Central memory CD4-positive, alpha-beta T cell (primary cell): Measurements from ENCODE around the gene CFAP107.
"Not testable (repeated sequence)": the region's sequence is repeated elsewhere in the genome, so short reads cannot be mapped to it uniquely, and the experiment has no call there.

Experiments used
- DNase-seq: peaks from one replicate; pipeline ENCODE4 v3.0.0; 2022

CFAP107 gene

DNA sequence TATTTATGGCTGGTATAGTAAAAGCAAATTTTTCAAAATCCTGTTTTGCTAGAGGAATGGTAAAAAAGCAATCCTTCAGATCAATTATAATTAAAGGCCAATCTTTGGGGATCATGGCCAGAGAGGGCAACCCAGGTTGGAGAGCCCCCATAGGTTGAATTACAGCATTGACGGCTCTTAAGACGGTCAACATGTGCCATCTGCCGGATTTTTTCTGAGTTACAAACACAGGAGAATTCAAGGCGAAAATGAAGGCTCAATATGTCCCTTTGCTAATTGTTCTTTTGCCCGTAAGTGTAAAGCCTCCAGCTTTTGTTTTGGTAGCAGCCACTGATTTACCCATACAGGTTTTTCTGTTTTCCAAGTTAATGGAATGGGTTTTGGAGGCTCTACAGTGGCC is 35.5 kb downstream of the CFAP107 start:
- not testable (repeated sequence) for DNase-seq

DNA sequence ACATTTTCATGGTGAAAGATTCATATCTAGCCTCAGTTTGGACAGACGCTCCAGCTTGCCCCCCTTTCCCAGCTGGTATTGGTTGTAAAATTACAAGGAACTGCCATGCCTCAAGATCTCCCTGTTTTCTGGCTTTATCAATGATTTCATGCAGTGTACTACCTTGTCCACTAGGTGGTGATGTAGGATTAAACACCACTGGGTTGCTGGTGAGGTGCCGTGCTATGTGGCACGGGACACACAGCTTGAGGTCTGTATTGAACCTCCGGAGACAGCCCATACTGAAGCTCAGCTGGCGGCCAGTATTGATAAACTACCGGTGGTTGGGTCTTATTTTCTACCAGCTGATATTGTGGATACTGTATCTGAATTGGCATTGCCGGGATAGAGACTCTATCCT is 37.8 kb downstream of the CFAP107 start:
- not testable (repeated sequence) for DNase-seq

DNA sequence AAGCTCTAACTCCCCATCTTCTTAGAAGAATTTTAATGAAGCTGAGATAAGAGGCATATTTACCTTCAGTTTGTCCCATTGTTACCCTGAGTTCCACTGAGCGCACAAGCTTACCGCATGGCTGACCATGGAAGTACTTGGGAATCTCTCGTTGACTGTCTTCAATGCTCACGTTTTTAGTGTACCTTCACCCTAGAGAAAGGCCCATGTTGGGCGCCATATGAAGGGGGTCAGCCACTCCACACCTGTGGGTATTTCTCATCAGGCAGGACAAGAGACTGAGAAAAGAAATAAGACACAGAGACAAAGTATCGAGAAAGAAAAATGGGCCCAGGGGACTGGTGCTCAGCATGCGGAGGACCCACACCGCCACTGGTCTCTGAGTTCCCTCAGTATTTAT is 38.7 kb downstream of the CFAP107 start:
- not testable (repeated sequence) for DNase-seq

DNA sequence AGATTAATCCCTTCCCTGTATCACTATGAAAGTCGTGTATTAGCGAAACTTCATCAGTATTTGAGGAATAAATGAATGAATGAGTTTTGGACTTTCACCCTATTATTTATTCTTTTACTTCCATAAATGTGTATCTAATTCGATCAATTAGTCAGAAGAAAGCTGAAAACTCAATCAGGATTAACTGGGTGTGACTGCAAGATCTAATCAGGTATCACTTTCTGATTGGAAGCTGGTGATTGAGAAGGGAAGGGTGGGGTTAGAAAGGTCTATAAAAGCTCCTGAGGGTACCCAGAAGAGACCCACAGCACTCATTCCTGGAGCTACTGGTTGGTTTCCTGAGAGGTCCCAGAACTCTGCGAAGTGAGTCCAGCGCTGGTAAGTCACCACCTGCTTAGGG is 45.1 kb downstream of the CFAP107 start, which contains the start of gene PRAMEF1:
Gene PRAMEF1 (plus strand): TSS at position 301 of the 400 bp plus-strand sequence. CDS start 1,831 bp downstream, outside the sequence.
- not testable (repeated sequence) for DNase-seq

DNA sequence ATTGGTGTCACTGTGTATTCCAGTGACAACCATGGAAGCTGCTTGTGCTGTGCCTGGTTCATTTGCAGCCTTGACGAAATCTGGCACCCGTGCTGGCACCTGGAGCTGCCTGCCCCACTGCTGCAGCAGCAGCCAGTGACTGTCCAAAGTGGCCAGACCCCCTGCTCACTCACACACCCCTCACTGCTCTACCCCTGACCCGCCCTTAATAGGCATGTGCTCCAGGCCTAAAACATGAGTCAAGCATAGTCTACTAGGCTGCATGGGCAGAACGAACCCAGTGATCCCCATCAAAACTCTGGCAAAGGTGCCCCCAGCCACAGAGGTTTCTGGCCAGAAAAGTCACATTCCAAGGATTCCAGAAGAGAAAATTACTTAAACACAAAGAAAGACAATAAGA is 52.9 kb downstream of the CFAP107 start:
- no peak for DNase-seq

DNA sequence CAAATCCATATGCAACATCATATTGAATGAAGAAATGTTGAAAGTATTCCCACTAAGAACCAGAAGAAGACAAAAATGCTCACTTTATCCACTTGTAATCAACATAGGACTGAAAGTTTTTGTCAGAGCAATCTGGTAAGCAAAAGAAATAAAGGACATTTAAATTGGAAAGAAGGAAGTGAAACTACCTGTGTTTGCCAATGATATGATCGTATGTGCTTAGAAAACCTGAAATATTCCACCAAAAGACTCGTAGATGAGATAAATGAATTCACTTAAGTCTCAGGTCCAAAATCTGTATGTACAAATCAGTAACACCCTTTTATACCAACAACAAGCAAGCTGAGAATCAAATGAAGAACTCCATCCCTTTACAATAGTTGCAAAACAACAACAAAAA is 53.7 kb downstream of the CFAP107 start:
- no peak for DNase-seq

DNA sequence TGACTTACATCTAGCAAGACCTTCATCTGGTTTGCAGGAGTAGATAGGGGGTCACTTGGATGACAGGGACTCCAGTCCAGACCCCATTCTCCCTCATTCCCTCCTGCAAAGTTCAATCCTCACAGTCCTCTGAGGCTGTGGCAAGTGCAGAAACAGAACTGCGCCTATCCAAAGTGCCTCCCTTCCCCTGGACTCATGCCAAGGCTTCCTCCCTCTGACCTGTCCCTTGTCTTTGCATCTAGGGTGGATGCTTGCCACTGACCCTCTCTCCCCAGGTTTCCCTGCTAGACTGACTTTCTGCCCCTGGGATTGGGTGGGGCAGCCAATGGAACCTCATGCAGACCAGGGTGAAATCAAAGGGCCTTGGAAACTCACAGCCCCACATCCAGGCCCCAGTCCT is 63.9 kb downstream of the CFAP107 start:
- no peak for DNase-seq

DNA sequence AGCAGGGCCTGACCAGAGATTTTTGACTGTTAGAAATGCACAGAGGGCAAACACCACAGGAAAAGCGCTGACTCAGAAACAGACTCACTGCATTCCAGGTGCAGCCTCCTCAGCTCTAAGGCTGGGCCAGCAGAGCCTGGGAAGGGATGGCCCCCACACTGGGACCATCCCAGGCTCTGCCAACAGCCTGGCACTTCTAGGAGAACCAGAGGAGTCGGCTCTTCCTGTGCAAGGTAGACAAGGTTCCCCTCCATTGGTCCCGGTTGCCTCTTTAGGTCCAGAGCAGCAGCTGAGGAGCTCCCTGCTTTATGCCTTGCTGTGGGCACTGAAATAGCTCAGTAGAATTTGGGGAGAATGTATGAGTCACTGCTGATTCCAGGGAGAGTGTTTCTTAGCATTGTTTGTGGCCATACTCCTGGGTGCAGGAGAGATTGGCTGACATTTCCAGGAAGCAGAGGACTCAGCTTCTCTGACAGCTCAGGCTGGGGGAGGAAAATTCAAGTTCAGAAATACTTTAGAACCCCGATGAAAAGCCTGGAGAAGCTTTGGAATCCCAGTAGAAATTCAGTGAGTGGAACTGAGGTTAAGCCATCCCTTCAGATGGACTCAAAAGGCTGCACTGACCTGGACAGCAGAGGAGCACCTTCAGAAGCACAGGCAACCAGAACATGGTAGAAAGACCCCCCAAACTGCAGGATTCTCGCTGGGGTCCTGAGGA is 64.8 kb downstream of the CFAP107 start:
- no peak for DNase-seq

DNA sequence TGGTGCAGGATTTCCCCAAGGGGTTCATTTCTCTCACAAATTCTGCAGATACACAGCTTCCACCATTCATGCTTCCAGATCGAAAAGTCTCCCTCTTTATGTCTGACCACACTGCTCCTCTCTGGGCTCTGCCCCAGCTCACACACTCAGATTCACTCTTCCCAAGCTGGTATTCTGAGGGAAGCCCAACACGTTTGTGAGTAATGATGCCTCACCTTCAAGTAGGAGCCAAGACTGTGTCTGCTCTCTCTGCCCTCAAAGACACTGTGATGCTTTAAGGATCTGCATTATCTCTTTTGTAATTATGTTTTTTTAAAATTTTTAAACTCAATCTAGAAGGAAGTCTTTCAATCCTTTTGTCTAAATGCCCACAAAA is 65.4 kb downstream of the CFAP107 start:
- no peak for DNase-seq
